HepG2 (cell line): ENCODE measurements around the gene RBM27. TPM values are rescaled to one million over a fixed set of nuclear protein-coding genes. Genes with fewer than 3 reads are reported as not detected.

Experiments used
- ASH2L ChIP-seq: fragments of 300-600, 200-600 bp; sonication (generic); IDR thresholded peaks from 2 replicates; pipeline ENCODE4 v1.7.0; 2017; ENCODE audit warnings: low read depth, mild to moderate bottlenecking, moderate library complexity, mixed read lengths, low read length; ENCODE audit not compliant: insufficient read length
- BHLHE40 ChIP-seq: IDR thresholded peaks from 2 replicates; pipeline ENCODE4 v1.6.1; 2011; ENCODE audit warnings: low read length, improper control_type of control experiment
- CCDC6 ChIP-seq: sonication (generic); formaldehyde crosslinking; IDR thresholded peaks from 2 replicates; pipeline ENCODE4 v1.8.1; 2022; ENCODE audit warnings: mild to moderate bottlenecking, missing genetic modification reagents, moderate library complexity
- HCFC1 ChIP-seq: fragments of 150-350 bp; IDR thresholded peaks from 2 replicates; pipeline ENCODE4 v1.6.1; 2014; ENCODE audit warnings: low read depth, low read length
- SNAPC4 ChIP-seq: sonication (generic); formaldehyde crosslinking; IDR thresholded peaks from 2 replicates; pipeline ENCODE4 v1.4.0; 2020; ENCODE audit warnings: mild to moderate bottlenecking, missing genetic modification reagents
- YY1 ChIP-seq: IDR thresholded peaks from 2 replicates; pipeline ENCODE4 v1.6.1; 2011; ENCODE audit warnings: low read length, low read depth, moderate library complexity, mild to moderate bottlenecking; ENCODE audit not compliant: insufficient read depth, insufficient replicate concordance
- ZNF282 ChIP-seq: fragments of 450-650 bp; IDR thresholded peaks from 2 replicates; pipeline ENCODE4 v1.6.1; 2018; ENCODE audit not compliant: partially characterized antibody
- ZNF513 ChIP-seq: sonication (generic); formaldehyde crosslinking; conservative IDR thresholded peaks from 2 replicates; pipeline ENCODE4 v1.5.0; 2020; ENCODE audit warnings: missing genetic modification reagents
- ZNF704 ChIP-seq: sonication (generic); formaldehyde crosslinking; IDR thresholded peaks from 2 replicates; pipeline ENCODE4 v1.8.1; 2023; ENCODE audit warnings: mild to moderate bottlenecking, inconsistent platforms, moderate library complexity, missing genetic modification reagents, borderline replicate concordance
- ZNF782 ChIP-seq: sonication (generic); formaldehyde crosslinking; IDR thresholded peaks from 2 replicates; pipeline ENCODE4 v1.4.0; 2020; ENCODE audit warnings: missing genetic modification reagents, mild to moderate bottlenecking, borderline replicate concordance
- ZNF790 ChIP-seq: sonication (generic); formaldehyde crosslinking; IDR thresholded peaks from 2 replicates; pipeline ENCODE4 v1.8.0; 2022; ENCODE audit warnings: missing genetic modification reagents, mild to moderate bottlenecking, borderline replicate concordance
- polyA plus RNA-seq, 8 experiments: library from polyadenylated mRNA; depleted of rRNA in 3 of 8; stranded (reverse) in 7 of 8; unstranded in 1 of 8; fragments of >200 nt; fragmentation: Illumina TruSeq in 4 of 8; extraction: Trizol in 4 of 8; gene quantifications; 2 replicates each; pipeline versions ENCODE4 v1.2.1 to v1.2.3, GENCODE V29; 2011 to 2016; ENCODE audit warnings: low read depth in 4 of 8, missing spikeins in 1 of 8, mixed read lengths in 1 of 8; ENCODE audit not compliant: insufficient read depth in 1 of 8
- total RNA-seq, 5 experiments: library from RNA; depleted of rRNA; stranded (reverse); fragments of >200 nt; fragmentation: Illumina TruSeq; extraction: Trizol; gene quantifications; 2 replicates each; pipeline ENCODE4 v1.2.3, GENCODE V29; 2016; ENCODE audit warnings: low read depth in 1 of 5
- TF ChIP-seq, protein P1 (sequence below): sonication (generic); formaldehyde crosslinking; IDR thresholded peaks from 2 replicates; pipeline ENCODE4 v1.8.0; 2022; ENCODE audit warnings: mild to moderate bottlenecking, missing genetic modification reagents; ENCODE audit not compliant: insufficient replicate concordance
- TF ChIP-seq, protein P2 (sequence below): sonication (generic); formaldehyde crosslinking; IDR thresholded peaks from 2 replicates; pipeline ENCODE4 v1.5.1; 2020; ENCODE audit warnings: mild to moderate bottlenecking, missing genetic modification reagents, moderate library complexity
- TF ChIP-seq, protein P3 (sequence below): sonication (generic); formaldehyde crosslinking; IDR thresholded peaks from 2 replicates; pipeline ENCODE4 v1.4.0; 2020; ENCODE audit warnings: low read depth, mild to moderate bottlenecking, missing genetic modification reagents

The RBM27 gene
- total and polyA plus RNA-seq, 2 of the 13 experiments (the other 11 are each of a cell fraction or from before 2014, with no cell fraction given): 12.9 to 23.4 TPM

- TF ChIP-seq CCDC6 (no peak), ZNF704 (CRISPR knock-in tag) (no peak), ZNF790 (CRISPR knock-in tag) (no peak), ZNF513 (CRISPR knock-in tag) (no peak), ASH2L (no peak), YY1 (no peak), ZNF282 (no peak), ZNF782 (CRISPR knock-in tag) (no peak), BHLHE40 (no peak), HCFC1 (no peak), SNAPC4 (CRISPR knock-in tag) (no peak)
- TF ChIP-seq, protein P1, sequence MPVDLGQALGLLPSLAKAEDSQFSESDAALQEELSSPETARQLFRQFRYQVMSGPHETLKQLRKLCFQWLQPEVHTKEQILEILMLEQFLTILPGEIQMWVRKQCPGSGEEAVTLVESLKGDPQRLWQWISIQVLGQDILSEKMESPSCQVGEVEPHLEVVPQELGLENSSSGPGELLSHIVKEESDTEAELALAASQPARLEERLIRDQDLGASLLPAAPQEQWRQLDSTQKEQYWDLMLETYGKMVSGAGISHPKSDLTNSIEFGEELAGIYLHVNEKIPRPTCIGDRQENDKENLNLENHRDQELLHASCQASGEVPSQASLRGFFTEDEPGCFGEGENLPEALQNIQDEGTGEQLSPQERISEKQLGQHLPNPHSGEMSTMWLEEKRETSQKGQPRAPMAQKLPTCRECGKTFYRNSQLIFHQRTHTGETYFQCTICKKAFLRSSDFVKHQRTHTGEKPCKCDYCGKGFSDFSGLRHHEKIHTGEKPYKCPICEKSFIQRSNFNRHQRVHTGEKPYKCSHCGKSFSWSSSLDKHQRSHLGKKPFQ (CRISPR knock-in tag): no peak
- TF ChIP-seq, protein P2, sequence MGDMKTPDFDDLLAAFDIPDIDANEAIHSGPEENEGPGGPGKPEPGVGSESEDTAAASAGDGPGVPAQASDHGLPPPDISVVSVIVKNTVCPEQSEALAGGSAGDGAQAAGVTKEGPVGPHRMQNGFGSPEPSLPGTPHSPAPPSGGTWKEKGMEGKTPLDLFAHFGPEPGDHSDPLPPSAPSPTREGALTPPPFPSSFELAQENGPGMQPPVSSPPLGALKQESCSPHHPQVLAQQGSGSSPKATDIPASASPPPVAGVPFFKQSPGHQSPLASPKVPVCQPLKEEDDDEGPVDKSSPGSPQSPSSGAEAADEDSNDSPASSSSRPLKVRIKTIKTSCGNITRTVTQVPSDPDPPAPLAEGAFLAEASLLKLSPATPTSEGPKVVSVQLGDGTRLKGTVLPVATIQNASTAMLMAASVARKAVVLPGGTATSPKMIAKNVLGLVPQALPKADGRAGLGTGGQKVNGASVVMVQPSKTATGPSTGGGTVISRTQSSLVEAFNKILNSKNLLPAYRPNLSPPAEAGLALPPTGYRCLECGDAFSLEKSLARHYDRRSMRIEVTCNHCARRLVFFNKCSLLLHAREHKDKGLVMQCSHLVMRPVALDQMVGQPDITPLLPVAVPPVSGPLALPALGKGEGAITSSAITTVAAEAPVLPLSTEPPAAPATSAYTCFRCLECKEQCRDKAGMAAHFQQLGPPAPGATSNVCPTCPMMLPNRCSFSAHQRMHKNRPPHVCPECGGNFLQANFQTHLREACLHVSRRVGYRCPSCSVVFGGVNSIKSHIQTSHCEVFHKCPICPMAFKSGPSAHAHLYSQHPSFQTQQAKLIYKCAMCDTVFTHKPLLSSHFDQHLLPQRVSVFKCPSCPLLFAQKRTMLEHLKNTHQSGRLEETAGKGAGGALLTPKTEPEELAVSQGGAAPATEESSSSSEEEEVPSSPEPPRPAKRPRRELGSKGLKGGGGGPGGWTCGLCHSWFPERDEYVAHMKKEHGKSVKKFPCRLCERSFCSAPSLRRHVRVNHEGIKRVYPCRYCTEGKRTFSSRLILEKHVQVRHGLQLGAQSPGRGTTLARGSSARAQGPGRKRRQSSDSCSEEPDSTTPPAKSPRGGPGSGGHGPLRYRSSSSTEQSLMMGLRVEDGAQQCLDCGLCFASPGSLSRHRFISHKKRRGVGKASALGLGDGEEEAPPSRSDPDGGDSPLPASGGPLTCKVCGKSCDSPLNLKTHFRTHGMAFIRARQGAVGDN (CRISPR knock-in tag): no peak
- TF ChIP-seq, protein P3, sequence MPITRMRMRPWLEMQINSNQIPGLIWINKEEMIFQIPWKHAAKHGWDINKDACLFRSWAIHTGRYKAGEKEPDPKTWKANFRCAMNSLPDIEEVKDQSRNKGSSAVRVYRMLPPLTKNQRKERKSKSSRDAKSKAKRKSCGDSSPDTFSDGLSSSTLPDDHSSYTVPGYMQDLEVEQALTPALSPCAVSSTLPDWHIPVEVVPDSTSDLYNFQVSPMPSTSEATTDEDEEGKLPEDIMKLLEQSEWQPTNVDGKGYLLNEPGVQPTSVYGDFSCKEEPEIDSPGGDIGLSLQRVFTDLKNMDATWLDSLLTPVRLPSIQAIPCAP (CRISPR knock-in tag): no peak
Measured at GRCh38 chr5:146169076-146169475, 34.3 kb upstream of the RBM27 start (continued).
